Liver (tissue), 9 donors: ENCODE data around the gene KCNQ1. TPM values are rescaled to one million over a fixed set of nuclear protein-coding genes. Genes with fewer than 3 reads are reported as not detected.

Experiments used
- DNase-seq: peaks from one replicate; pipeline ENCODE4 v3.0.0-alpha.2; 2017; ENCODE audit warnings: low spot score
- H3K27ac ChIP-seq, 2 donors: one replicate each; pipeline ENCODE4 v1.7.0; 2013; ENCODE audit warnings: inconsistent platforms in 2 of 2, low read length in 2 of 2, control low read depth in 1 of 2, low read depth in 1 of 2, mild to moderate bottlenecking in 1 of 2
- H3K27me3 ChIP-seq, 4 donors: one replicate each; pipeline versions ENCODE4 v1.6.1 to v1.7.0; 2013; ENCODE audit warnings: low read length in 3 of 4, inconsistent platforms in 1 of 4, mild to moderate bottlenecking in 1 of 4, moderate library complexity in 1 of 4; ENCODE audit not compliant: control insufficient read depth in 4 of 4, insufficient read depth in 4 of 4
- H3K36me3 ChIP-seq, 4 donors: one replicate each; pipeline versions ENCODE4 v1.6.1 to v1.7.0; 2013; ENCODE audit warnings: low read length in 3 of 4, mild to moderate bottlenecking in 3 of 4, low read depth in 1 of 4, moderate library complexity in 1 of 4; ENCODE audit not compliant: control insufficient read depth in 4 of 4, insufficient read depth in 3 of 4
- H3K4me1 ChIP-seq, 4 donors: one replicate each; pipeline versions ENCODE4 v1.6.1 to v1.7.0; 2013; ENCODE audit warnings: low read length in 3 of 4, mild to moderate bottlenecking in 3 of 4, moderate library complexity in 1 of 4; ENCODE audit not compliant: control insufficient read depth in 4 of 4, insufficient read depth in 4 of 4
- H3K4me3 ChIP-seq, 3 donors: one replicate each; pipeline versions ENCODE4 v1.6.1 to v1.7.0; 2013; ENCODE audit warnings: low read length in 3 of 3, control low read depth in 1 of 3, low read depth in 1 of 3, mild to moderate bottlenecking in 1 of 3
- H3K9ac ChIP-seq, 2 donors: one replicate each; pipeline ENCODE4 v1.7.0; 2013; ENCODE audit warnings: low read length in 2 of 2, mild to moderate bottlenecking in 2 of 2, moderate library complexity in 2 of 2, control low read depth in 1 of 2, low read depth in 1 of 2
- H3K9me3 ChIP-seq, 4 donors: one replicate each; pipeline versions ENCODE4 v1.6.1 to v1.7.0; 2013; ENCODE audit warnings: low read length in 3 of 4; ENCODE audit not compliant: control insufficient read depth in 4 of 4
- EGR1 ChIP-seq, 2 donors: IDR thresholded peaks; 2 replicates each; pipeline ENCODE4 v1.6.1; 2016 to 2018; ENCODE audit warnings: antibody characterized with exemption in 2 of 2, low read depth in 2 of 2
- FOXA1 ChIP-seq: IDR thresholded peaks from 2 replicates; pipeline ENCODE4 v1.6.1; 2016; ENCODE audit warnings: antibody characterized with exemption
- FOXA2 ChIP-seq: IDR thresholded peaks from 2 replicates; pipeline ENCODE4 v1.6.1; 2016; ENCODE audit warnings: antibody characterized with exemption
- GABPA ChIP-seq, 2 donors: IDR thresholded peaks in 1 of 2; conservative IDR thresholded peaks in 1 of 2; 2 replicates each; pipeline ENCODE4 v1.6.1; 2016; ENCODE audit warnings: antibody characterized with exemption in 2 of 2, mild to moderate bottlenecking in 1 of 2, moderate library complexity in 1 of 2
- HNF4A ChIP-seq, 2 donors: conservative IDR thresholded peaks; 2 replicates each; pipeline ENCODE4 v1.6.1; 2016; ENCODE audit warnings: antibody characterized with exemption in 2 of 2, mild to moderate bottlenecking in 2 of 2
- HNF4G ChIP-seq: IDR thresholded peaks from 2 replicates; pipeline ENCODE4 v1.6.1; 2016; ENCODE audit warnings: antibody characterized with exemption
- JUND ChIP-seq, 2 donors: IDR thresholded peaks; 2 replicates each; pipeline ENCODE4 v1.6.1; 2016; ENCODE audit warnings: antibody characterized with exemption in 2 of 2
- NR2F2 ChIP-seq: IDR thresholded peaks from 2 replicates; pipeline ENCODE4 v1.6.1; 2016; ENCODE audit warnings: antibody characterized with exemption
- RAD21 ChIP-seq, 2 donors: IDR thresholded peaks; 2 replicates each; pipeline ENCODE4 v1.6.1; 2016; ENCODE audit warnings: antibody characterized with exemption in 2 of 2, mild to moderate bottlenecking in 2 of 2
- RXRA ChIP-seq, 2 donors: IDR thresholded peaks; 2 replicates each; pipeline ENCODE4 v1.6.1; 2017 to 2018; ENCODE audit warnings: antibody characterized with exemption in 2 of 2, mild to moderate bottlenecking in 1 of 2
- SP1 ChIP-seq: IDR thresholded peaks from 2 replicates; pipeline ENCODE4 v1.6.1; 2018; ENCODE audit warnings: antibody characterized with exemption, mild to moderate bottlenecking
- YY1 ChIP-seq: IDR thresholded peaks from 2 replicates; pipeline ENCODE4 v1.6.1; 2016; ENCODE audit warnings: antibody characterized with exemption, mild to moderate bottlenecking
- WGBS: extraction: QIAGEN DNeasy Blood & Tissue Kit; methylation state at CpG from one replicate; pipeline ENCODE4 v1.1.7; 2013; 5-methylcytosine and 5-hydroxymethylcytosine counted together
- polyA plus RNA-seq, 2 donors: library from polyadenylated mRNA; stranded (reverse) in 1 of 2; unstranded in 1 of 2; fragments of 200-250 nt in 1 of 2; fragments of >200 nt in 1 of 2; fragmentation: Nextera tagmentation in 1 of 2; extraction: Ambion mirVana in 1 of 2; gene quantifications; one replicate each; pipeline versions ENCODE4 v1.2.1 to v1.2.3, GENCODE V29; 2013 to 2015
- total RNA-seq, 2 donors: library from RNA; depleted of rRNA; stranded (reverse); fragments of >200 nt; gene quantifications; one replicate each; pipeline ENCODE4 v1.2.3, GENCODE V29; 2014
- TF ChIP-seq, protein P1 (sequence below): IDR thresholded peaks from 2 replicates; pipeline ENCODE4 v1.6.1; 2016; ENCODE audit warnings: antibody characterized with exemption
- TF ChIP-seq, protein P2 (sequence below): IDR thresholded peaks from 2 replicates; pipeline ENCODE4 v1.6.1; 2016; ENCODE audit warnings: antibody characterized with exemption
- TF ChIP-seq, protein P3 (sequence below): IDR thresholded peaks from 2 replicates; pipeline ENCODE4 v1.6.1; 2016; ENCODE audit warnings: antibody characterized with exemption
- TF ChIP-seq, protein P4 (sequence below): IDR thresholded peaks from 2 replicates; pipeline ENCODE4 v1.6.1; 2016; ENCODE audit warnings: antibody characterized with exemption, mild to moderate bottlenecking
- donor health status: healthy.
- donor health status: healthy.
- donor health status: healthy.
- donor health status: healthy.
- donor health status: healthy.

The KCNQ1 gene
- total and polyA plus RNA-seq, 4 donors: 0.31 to 2.2 (median 1.5) TPM

DNA sequence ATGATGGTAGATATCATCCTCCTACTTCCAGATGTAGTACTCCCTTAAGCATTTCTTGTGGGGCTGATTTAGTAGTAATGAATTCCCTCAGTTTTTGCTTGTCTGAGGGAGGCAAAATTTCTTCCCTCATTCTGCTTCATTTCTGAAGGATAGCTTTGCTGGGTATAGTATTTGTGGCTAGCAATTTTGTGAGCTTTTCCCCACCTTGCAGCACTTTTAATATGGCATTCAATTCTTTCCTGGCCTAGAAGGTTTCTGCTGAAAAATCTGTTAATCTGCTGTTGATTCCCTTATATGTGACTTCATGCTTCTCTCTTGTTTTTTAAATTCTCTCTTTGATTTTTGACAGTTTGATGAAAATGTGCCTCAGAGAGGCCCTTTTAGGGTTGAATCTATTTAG is 204.6 kb downstream of the KCNQ1 start:
- no peak for DNase-seq
- Histone ChIP-seq H3K9ac (no peak overlapping the region), H3K4me3 (no peak overlapping the region), H3K27me3 (no peaks in the 10 kb centered on the region), H3K27ac (no peak overlapping the region), H3K36me3 (no peaks in the 10 kb centered on the region), H3K9me3 (peaks cover 22 to 52% (median 39%) of the 10 kb centered on the region in 4 donors), H3K4me1 (no peaks in the 10 kb centered on the region)
- TF ChIP-seq GABPA (IDR thresholded peaks at IDR 0.05 in 1 of 2, conservative IDR thresholded peaks at IDR 0.05 in 1 of 2) (no peak), NR2F2 (no peak), RAD21 (IDR thresholded peaks at IDR 0.05) (no peak), HNF4G (no peak), SP1 (no peak), JUND (IDR thresholded peaks at IDR 0.05) (no peak)
- TF ChIP-seq, protein P1, sequence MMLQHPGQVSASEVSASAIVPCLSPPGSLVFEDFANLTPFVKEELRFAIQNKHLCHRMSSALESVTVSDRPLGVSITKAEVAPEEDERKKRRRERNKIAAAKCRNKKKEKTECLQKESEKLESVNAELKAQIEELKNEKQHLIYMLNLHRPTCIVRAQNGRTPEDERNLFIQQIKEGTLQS: no peak
- TF ChIP-seq, protein P2, sequence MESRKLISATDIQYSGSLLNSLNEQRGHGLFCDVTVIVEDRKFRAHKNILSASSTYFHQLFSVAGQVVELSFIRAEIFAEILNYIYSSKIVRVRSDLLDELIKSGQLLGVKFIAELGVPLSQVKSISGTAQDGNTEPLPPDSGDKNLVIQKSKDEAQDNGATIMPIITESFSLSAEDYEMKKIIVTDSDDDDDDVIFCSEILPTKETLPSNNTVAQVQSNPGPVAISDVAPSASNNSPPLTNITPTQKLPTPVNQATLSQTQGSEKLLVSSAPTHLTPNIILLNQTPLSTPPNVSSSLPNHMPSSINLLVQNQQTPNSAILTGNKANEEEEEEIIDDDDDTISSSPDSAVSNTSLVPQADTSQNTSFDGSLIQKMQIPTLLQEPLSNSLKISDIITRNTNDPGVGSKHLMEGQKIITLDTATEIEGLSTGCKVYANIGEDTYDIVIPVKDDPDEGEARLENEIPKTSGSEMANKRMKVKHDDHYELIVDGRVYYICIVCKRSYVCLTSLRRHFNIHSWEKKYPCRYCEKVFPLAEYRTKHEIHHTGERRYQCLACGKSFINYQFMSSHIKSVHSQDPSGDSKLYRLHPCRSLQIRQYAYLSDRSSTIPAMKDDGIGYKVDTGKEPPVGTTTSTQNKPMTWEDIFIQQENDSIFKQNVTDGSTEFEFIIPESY: no peak
- TF ChIP-seq, protein P3, sequence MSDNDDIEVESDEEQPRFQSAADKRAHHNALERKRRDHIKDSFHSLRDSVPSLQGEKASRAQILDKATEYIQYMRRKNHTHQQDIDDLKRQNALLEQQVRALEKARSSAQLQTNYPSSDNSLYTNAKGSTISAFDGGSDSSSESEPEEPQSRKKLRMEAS: no peak

DNA sequence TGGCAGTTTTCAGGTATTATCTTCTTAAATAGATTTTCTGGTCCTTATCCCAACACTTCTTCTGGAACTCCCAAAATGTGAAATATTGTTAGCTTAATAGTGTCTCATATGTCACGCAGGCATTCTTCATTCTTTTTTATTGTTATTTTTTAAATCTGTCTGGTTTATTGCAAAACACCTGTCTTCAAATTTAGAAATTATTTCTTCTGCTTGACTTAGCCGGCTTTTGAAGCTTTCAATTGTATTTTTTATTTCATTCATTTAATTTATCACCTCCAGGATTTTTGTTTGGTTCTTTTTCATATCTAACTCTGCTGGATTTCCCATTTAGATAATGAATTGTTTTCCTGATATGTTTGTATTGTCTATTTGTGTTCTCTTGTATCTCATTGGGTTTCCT is 205.0 kb downstream of the KCNQ1 start:
- 95% methylated on average over 2 of the region's 2 CpGs for WGBS
- H3K9ac ChIP-seq: no peak overlapping the region
- no peak overlapping the region for H3K4me3 ChIP-seq
- H3K4me1 ChIP-seq: no peaks in the 10 kb centered on the region
- H3K36me3 ChIP-seq: no peaks in the 10 kb centered on the region
- DNase-seq: no peak
- no peak overlapping the region for H3K27ac ChIP-seq
- H3K27me3 ChIP-seq: no peaks in the 10 kb centered on the region
- TF ChIP-seq YY1 (no peak), NR2F2 (no peak), GABPA (IDR thresholded peaks at IDR 0.05 in 1 of 2, conservative IDR thresholded peaks at IDR 0.05 in 1 of 2) (no peak), RAD21 (IDR thresholded peaks at IDR 0.05) (no peak), HNF4A (conservative IDR thresholded peaks at IDR 0.05) (no peak), EGR1 (IDR thresholded peaks at IDR 0.05; ENCODE audit: low read depth in 2 of 2) (no peak), FOXA1 (no peak), JUND (IDR thresholded peaks at IDR 0.05) (no peak), RXRA (IDR thresholded peaks at IDR 0.05) (no peak), HNF4G (no peak), FOXA2 (no peak)
- TF ChIP-seq, protein P1: no peak
- TF ChIP-seq, protein P2: no peak
- TF ChIP-seq, protein P4, sequence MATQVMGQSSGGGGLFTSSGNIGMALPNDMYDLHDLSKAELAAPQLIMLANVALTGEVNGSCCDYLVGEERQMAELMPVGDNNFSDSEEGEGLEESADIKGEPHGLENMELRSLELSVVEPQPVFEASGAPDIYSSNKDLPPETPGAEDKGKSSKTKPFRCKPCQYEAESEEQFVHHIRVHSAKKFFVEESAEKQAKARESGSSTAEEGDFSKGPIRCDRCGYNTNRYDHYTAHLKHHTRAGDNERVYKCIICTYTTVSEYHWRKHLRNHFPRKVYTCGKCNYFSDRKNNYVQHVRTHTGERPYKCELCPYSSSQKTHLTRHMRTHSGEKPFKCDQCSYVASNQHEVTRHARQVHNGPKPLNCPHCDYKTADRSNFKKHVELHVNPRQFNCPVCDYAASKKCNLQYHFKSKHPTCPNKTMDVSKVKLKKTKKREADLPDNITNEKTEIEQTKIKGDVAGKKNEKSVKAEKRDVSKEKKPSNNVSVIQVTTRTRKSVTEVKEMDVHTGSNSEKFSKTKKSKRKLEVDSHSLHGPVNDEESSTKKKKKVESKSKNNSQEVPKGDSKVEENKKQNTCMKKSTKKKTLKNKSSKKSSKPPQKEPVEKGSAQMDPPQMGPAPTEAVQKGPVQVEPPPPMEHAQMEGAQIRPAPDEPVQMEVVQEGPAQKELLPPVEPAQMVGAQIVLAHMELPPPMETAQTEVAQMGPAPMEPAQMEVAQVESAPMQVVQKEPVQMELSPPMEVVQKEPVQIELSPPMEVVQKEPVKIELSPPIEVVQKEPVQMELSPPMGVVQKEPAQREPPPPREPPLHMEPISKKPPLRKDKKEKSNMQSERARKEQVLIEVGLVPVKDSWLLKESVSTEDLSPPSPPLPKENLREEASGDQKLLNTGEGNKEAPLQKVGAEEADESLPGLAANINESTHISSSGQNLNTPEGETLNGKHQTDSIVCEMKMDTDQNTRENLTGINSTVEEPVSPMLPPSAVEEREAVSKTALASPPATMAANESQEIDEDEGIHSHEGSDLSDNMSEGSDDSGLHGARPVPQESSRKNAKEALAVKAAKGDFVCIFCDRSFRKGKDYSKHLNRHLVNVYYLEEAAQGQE: no peak
- TF ChIP-seq, protein P3: no peak
- peaks cover 19 to 49% (median 36%) of the 10 kb centered on the region in 4 donors for H3K9me3 ChIP-seq
